Activated CD4-positive, alpha-beta memory T cell treated with anti-CD3 and anti-CD28 coated beads, Interleukin-2, amount 10 ng/mL, durations not matched to agents 7 days and 5 days (primary cell): ENCODE results near the gene MMP20. TPM values are rescaled to one million over a fixed set of nuclear protein-coding genes. Genes with fewer than 3 reads are reported as not detected.

Experiments used
- CTCF ChIA-PET: fragments of 350-600 bp; sonication (Branson Sonifier 250); formaldehyde crosslinking; loops from one replicate; lab custom pipeline; 2021; ENCODE audit warnings: antibody characterized with exemption, inconsistent platforms; lab: Charles Lee
- POLR2A ChIA-PET: fragments of 350-600 bp; sonication (Branson Sonifier 250); formaldehyde crosslinking; loops from one replicate; lab custom pipeline; 2021; ENCODE audit warnings: antibody characterized with exemption; lab: Charles Lee
- DNase-seq: peaks from one replicate; pipeline ENCODE4 v3.0.0-alpha.2; 2020
- H3K27ac Mint-ChIP-seq: one replicate; pipeline ENCODE4 v1.8.0; 2021; ENCODE audit warnings: mild to moderate bottlenecking, mixed read lengths
- H3K27me3 Mint-ChIP-seq: one replicate; pipeline ENCODE4 v1.8.0; 2021; ENCODE audit warnings: mixed read lengths
- H3K36me3 Mint-ChIP-seq: one replicate; pipeline ENCODE4 v1.8.0; 2021; ENCODE audit warnings: low read depth, mixed read lengths
- H3K4me1 Mint-ChIP-seq: one replicate; pipeline ENCODE4 v1.8.0; 2021; ENCODE audit warnings: mixed read lengths
- H3K4me3 Mint-ChIP-seq: one replicate; pipeline ENCODE4 v1.8.0; 2021; ENCODE audit warnings: mild to moderate bottlenecking, mixed read lengths
- H3K9me3 Mint-ChIP-seq: one replicate; pipeline ENCODE4 v1.8.0; 2021; ENCODE audit warnings: mixed read lengths
- total RNA-seq, 2 experiments: library from RNA; stranded (reverse); gene quantifications; one replicate each; pipeline ENCODE4 v1.2.3, GENCODE V29; 2021

The MMP20 gene
- total RNA-seq, 2 experiments from 2014 or later = not detected

DNA sequence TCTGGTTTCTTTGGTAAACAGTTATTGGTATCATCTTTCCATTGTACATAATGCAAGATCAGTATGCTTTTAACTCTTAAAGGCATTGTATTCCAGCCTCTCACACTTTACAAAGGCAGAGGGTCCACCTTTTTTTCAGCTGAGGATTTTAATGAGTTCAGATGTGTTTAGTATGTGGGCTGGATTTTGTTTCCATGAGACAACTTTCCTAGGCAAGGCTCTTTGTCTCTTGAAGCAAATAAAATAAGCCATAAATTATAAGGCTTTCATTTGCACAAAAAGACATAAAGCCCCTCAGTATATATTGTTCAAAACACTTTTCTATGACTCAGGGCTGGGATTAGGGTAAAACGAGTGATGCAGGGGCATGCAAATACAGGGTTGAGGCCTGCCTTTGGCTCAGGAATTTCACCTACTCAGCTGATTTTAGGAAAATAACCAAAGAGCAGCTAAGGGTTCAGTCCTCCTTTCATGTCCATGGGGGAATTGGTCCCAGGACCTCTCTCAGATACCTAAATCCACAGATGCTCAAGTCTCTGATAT lies 7.6 kb downstream of the MMP20 start:
- H3K4me1 Mint-ChIP-seq = no peaks in the 10 kb centered on the region
- no peak for DNase-seq
- ChIA-PET CTCF (interaction anchor here (1.1 to 1.2 kb wide), 2 partner anchors 49 to 276 kb away, joined by 3 to 4 read pairs; no protein-coding TSS in a partner anchor), POLR2A (no interaction called here)
- H3K9me3 Mint-ChIP-seq = no peaks in the 10 kb centered on the region
- H3K27ac Mint-ChIP-seq = no peak overlapping the region
- no peak overlapping the region for H3K4me3 Mint-ChIP-seq
- H3K36me3 Mint-ChIP-seq = no peaks in the 10 kb centered on the region
- H3K27me3 Mint-ChIP-seq = peaks cover 7% of the 10 kb centered on the region

DNA sequence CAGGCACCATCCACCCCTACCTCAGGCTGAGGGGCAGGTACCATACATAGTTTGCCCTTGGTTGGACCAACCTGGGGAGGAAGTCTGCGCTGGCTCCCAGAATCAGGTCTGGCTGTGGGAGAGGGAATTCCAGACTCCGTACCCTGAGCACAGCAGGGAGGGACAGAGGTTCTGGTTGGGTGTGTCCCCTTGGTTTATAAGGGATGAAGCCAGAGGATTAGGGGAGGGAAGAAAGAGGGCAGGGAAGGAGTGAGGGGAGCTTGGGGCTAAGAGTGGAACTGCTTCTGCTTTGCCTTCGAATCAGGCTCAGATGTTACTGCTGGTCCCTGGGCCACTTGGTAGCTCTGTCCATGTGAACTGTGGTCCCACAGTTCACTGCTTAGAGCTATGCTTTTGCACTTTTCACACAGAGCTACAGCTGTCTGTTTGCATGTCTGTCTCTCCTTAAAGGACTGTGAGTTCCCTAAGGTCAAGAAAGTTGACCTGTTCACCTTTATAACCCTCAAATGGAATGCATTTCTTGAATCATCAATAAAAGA lies 9.2 kb downstream of the MMP20 start:
- Mint-ChIP-seq H3K27me3 (peaks cover 7% of the 10 kb centered on the region), H3K27ac (no peak overlapping the region), H3K9me3 (no peaks in the 10 kb centered on the region), H3K36me3 (no peaks in the 10 kb centered on the region), H3K4me1 (peaks cover 8% of the 10 kb centered on the region), H3K4me3 (no peak overlapping the region)
- no peak for DNase-seq
- CTCF ChIA-PET = interaction anchor here (0.6 to 0.7 kb wide), 2 partner anchors 51 to 380 kb away, joined by 3 read pairs; no protein-coding TSS in a partner anchor
- POLR2A ChIA-PET = no interaction called here

DNA sequence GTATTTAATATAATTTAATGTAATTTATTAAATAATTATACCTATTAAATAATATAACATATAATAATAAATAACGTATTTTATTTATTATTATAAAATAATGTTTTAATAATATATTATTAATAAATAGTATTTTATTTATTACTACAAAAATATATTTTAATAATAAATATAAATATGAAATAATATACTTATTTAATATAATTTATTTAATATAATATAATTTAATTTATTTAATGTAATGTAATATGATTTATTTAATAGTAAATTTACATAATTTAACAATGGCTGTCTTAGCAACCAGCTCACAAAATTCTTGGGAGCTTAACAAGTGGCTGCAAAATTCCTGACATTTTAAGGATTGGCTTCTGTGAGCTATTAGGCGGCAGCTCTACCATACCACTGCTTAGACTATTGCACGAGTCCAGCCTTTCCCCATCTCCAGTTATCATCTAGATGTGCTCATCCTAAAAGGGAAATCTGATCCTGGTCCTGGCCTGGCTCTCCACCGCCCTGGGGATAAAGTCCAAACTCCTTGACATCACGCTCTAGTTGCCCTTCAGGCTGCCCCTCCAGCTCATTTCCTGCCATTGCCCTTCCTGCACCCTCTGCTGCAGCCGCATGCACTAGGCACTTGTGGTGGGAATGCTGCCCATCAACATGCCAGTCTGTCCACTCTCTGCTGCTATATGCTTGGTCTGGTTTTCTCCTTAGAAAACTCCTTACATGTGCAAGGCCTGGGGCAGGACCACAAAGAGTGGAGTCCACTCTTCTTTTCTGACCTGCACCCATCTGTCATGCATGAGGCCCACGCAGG lies 9.8 kb downstream of the MMP20 start:
- Mint-ChIP-seq H3K27me3 (peaks cover 7% of the 10 kb centered on the region), H3K27ac (no peak overlapping the region)
- CTCF ChIA-PET = interaction anchor here (0.6 to 3.3 kb wide), 5 partner anchors 9 to 273 kb away, joined by 4 to 34 read pairs (median 15); no protein-coding TSS in a partner anchor

DNA sequence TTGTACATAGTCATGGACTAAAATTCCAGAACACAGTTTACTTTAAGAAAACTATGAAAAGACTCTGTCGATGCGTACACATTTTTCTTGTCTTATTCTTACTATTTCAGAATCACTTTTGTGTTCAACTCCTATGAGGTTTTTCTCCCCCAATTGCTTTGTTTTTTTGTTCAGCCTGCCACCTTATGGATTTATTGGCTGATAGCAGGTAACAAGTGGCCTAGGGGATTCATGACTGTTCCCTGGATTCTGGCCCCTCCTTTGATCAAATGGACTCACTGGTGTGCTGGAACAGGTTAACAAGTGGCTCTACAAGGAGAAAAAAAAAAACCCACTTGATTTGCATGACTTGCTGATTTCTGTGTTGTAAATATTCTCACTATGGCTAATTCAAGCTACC lies 10.6 kb downstream of the MMP20 start:
- Mint-ChIP-seq H3K9me3 (no peaks in the 10 kb centered on the region), H3K4me3 (no peak overlapping the region), H3K27me3 (peaks cover 5% of the 10 kb centered on the region), H3K36me3 (no peaks in the 10 kb centered on the region), H3K4me1 (peaks cover 9% of the 10 kb centered on the region), H3K27ac (no peak overlapping the region)
- ChIA-PET CTCF (interaction anchor here (0.6 to 3.3 kb wide), 11 partner anchors 8 to 327 kb away, joined by 3 to 34 read pairs (median 15); no protein-coding TSS in a partner anchor), POLR2A (interaction anchor here (1.3 kb wide), 1 partner anchor 272 kb away, joined by 4 read pairs; no protein-coding TSS in a partner anchor)
- no peak for DNase-seq

More for the DNA sequence above, 9.8 kb downstream of the MMP20 start:
- H3K9me3 Mint-ChIP-seq = no peaks in the 10 kb centered on the region
- H3K4me1 Mint-ChIP-seq = peaks cover 9% of the 10 kb centered on the region
- POLR2A ChIA-PET = no interaction called here
- H3K36me3 Mint-ChIP-seq = no peaks in the 10 kb centered on the region
- DNase-seq = no peak
- H3K4me3 Mint-ChIP-seq = no peak overlapping the region

DNA sequence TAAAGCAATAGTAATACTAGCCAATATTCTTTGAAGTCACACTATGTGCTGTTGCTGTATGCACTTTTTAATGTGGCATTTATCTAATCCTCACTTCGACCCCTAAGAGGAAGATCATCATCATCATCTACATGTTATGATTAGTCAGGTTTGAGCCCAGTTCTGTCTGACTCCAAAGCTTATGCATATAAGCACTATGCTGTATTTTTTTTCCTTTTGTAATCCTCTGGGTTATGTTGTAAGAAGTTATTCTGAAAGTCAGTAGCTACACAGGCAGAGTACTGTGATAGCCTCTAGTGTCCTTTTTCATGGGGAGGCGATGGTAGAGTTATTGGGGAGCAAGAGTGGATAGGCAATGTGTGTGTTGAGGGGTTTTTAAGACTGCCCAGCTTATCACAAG lies 11.1 kb downstream of the MMP20 start:
- Mint-ChIP-seq H3K4me3 (no peak overlapping the region), H3K4me1 (peaks cover 9% of the 10 kb centered on the region), H3K36me3 (no peaks in the 10 kb centered on the region), H3K27me3 (peaks cover 3% of the 10 kb centered on the region), H3K27ac (no peak overlapping the region), H3K9me3 (no peaks in the 10 kb centered on the region)
- CTCF ChIA-PET = interaction anchor here (0.8 to 3.3 kb wide), 15 partner anchors 9 to 334 kb away, joined by 3 to 34 read pairs (median 5); no protein-coding TSS in a partner anchor
- POLR2A ChIA-PET = interaction anchor here (1.3 kb wide), 1 partner anchor 272 kb away, joined by 4 read pairs; no protein-coding TSS in a partner anchor
- no peak for DNase-seq

DNA sequence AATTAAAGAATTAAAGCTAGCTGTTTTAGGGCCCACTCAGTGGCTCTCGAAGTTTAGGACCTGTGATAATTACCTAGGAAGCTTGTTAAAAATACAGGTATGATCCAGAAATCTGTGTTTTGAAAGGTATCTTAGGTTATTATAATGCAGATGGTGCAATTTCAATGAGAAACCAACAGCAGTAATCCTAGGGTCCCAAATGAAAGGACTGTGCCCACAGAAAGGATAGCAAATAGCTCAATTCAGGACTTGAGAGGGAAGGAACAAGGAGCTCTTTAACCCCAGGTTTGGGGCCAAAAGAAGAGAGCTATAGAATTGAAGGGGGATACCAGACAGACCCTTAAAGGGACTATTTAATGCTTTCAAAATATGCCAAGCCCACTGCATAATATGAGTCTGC lies 11.7 kb downstream of the MMP20 start:
- Mint-ChIP-seq H3K27me3 (peaks cover 1% of the 10 kb centered on the region), H3K4me1 (peaks cover 9% of the 10 kb centered on the region), H3K4me3 (no peak overlapping the region), H3K27ac (no peak overlapping the region), H3K9me3 (no peaks in the 10 kb centered on the region), H3K36me3 (no peaks in the 10 kb centered on the region)
- DNase-seq = no peak
- POLR2A ChIA-PET = interaction anchor here (1.2 to 1.3 kb wide), 2 partner anchors 118 to 271 kb away, joined by 3 to 4 read pairs; no protein-coding TSS in a partner anchor
- CTCF ChIA-PET = interaction anchor here (0.8 to 3.3 kb wide), 20 partner anchors 9 to 334 kb away, joined by 3 to 34 read pairs (median 5); partner anchors contain the start of gene MMP20

DNA sequence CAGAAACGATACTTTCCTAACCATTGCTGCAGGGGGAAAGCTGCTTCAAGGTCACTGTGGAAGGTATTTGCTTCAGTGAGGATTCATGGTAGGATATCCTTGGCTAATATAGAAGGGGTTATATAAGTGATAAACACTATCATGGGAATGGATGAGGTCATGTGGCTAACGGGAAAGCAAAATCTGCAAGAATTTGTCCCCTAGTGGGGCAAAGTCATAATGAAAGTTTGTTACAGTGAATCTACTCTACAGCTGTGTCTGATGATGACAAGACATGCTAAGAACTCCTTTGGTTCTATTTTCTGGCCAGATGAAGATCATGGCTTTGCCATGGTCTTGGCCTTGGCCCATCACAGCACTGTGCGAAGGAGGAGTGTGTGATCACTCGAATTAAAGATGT lies 13.8 kb downstream of the MMP20 start:
- peaks cover 2% of the 10 kb centered on the region for H3K27me3 Mint-ChIP-seq
- peaks cover 9% of the 10 kb centered on the region for H3K4me1 Mint-ChIP-seq
- no peaks in the 10 kb centered on the region for H3K9me3 Mint-ChIP-seq
- no peak for DNase-seq
- no peak overlapping the region for H3K27ac Mint-ChIP-seq
- H3K36me3 Mint-ChIP-seq = no peaks in the 10 kb centered on the region
- H3K4me3 Mint-ChIP-seq = no peak overlapping the region
- ChIA-PET POLR2A (no interaction called here), CTCF (interaction anchor here (1.1 to 1.3 kb wide), 3 partner anchors 31 to 269 kb away, joined by 3 to 4 read pairs (median 3); no protein-coding TSS in a partner anchor)

DNA sequence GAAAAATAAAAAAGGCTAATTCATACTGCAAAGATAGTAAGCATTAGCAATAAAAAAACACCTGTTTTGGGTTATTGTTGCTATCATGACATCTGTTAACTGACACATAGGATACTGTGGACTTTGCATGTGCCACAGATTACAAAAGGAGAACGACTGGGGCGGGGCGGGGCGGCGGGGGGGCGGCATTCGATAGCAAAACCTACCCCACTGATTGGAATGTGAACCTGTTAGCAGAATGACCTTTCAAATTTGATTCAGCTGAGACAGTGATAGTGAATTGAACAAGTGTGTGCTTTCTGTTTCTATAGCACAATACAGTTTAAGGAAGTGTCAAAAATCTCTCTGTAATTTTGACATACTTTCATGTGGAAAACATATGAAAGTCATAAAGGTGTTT lies 14.9 kb downstream of the MMP20 start:
- no peaks in the 10 kb centered on the region for H3K36me3 Mint-ChIP-seq
- no peaks in the 10 kb centered on the region for H3K9me3 Mint-ChIP-seq
- ChIA-PET POLR2A (no interaction called here), CTCF (no interaction called here)
- H3K4me3 Mint-ChIP-seq = no peak overlapping the region
- no peak for DNase-seq
- H3K27ac Mint-ChIP-seq = no peak overlapping the region
- peaks cover 9% of the 10 kb centered on the region for H3K4me1 Mint-ChIP-seq
- H3K27me3 Mint-ChIP-seq = peaks cover 3% of the 10 kb centered on the region

DNA sequence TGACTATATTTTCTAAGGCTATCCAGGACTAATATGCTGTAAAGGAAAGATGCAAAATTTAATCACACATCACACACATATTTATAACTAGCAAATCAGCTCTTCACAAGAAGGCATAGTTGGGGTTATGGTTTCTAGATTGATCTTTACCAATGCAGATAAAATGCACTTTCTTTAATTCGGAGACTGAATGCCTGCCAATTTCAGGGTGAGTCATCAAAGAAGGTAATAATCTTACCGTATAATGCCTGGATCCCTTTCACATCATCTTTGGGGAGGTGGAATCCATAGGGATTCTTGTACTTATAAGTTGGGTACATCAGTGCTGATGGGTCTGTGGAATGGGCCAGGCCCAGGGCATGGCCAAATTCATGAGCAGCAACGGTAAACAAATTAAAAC lies 16.4 kb downstream of the MMP20 start:
- peaks cover 3% of the 10 kb centered on the region for H3K27me3 Mint-ChIP-seq
- no peaks in the 10 kb centered on the region for H3K36me3 Mint-ChIP-seq
- H3K4me3 Mint-ChIP-seq = no peak overlapping the region
- DNase-seq = no peak
- H3K9me3 Mint-ChIP-seq = no peaks in the 10 kb centered on the region
- ChIA-PET CTCF (interaction anchor here (1.7 kb wide), 1 partner anchor 58 kb away, joined by 4 read pairs; no protein-coding TSS in a partner anchor), POLR2A (no interaction called here)
- no peak overlapping the region for H3K27ac Mint-ChIP-seq
- H3K4me1 Mint-ChIP-seq = peaks cover 9% of the 10 kb centered on the region

DNA sequence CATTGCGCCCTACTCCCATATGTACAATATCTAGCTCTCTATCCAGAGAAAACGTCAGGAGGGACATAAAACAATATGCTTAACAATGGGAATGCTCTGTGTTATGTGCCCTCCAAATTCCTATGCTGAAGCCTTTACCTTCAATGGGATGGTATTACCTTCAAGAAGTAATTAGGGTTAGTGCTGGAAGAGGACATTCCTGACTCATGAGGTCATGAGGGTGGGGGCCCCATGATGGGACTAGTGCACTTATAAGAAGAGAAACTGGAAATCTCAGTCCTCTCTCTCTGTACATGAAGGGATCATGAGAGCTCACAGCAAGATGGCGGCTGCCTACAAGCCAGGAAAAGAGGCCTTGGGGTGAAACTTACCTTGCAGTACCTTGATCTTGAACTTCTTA lies 20.3 kb downstream of the MMP20 start:
- Mint-ChIP-seq H3K4me1 (peaks cover 8% of the 10 kb centered on the region), H3K36me3 (no peaks in the 10 kb centered on the region), H3K9me3 (no peaks in the 10 kb centered on the region), H3K27me3 (peaks cover 3% of the 10 kb centered on the region), H3K4me3 (no peak overlapping the region), H3K27ac (no peak overlapping the region)
- CTCF ChIA-PET = interaction anchor here (1.1 kb wide), 1 partner anchor 62 kb away, joined by 4 read pairs; no protein-coding TSS in a partner anchor
- no peak for DNase-seq
- POLR2A ChIA-PET = no interaction called here

DNA sequence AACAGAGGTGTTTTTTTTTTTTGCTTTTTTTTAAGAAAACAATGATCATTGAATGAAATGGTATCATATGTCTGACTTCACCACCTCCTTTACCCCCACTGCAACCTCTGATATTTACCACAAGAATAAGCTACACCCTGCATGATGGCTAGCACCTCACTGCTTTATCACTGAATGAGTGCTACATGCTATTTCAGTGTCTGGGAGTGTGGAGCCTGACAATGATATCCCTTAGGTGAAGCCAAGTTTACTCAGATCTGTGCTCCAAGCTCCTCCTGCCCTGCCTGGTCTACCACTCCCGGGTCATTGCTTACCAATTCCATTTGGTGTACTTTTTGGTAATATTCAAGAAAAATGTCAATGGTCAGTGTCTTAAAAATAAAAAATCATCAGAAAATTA lies 21.1 kb downstream of the MMP20 start:
- no peak overlapping the region for H3K4me3 Mint-ChIP-seq
- ChIA-PET CTCF (interaction anchor here (1.1 kb wide), 1 partner anchor 63 kb away, joined by 4 read pairs; no protein-coding TSS in a partner anchor), POLR2A (no interaction called here)

DNA sequence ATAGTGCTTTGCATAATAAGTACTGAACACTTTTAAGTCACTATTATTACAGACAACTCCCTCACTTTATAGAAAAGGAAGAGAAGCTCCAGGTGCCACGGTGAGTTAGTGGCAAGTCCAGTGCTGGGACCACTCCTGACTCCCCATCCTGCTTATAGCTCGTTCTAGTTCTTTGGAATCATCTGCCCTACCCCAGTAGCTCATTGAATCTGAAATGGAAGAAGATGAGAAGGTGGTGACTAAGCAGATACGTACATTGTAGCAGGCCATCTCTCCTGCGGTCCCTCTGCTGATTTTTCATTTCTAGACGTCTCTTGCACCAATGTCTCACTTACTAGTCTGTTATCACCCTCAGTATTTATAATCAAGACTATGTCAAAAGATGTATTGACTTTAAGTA lies 21.6 kb downstream of the MMP20 start:
- peaks cover 3% of the 10 kb centered on the region for H3K27me3 Mint-ChIP-seq
- no peak overlapping the region for H3K27ac Mint-ChIP-seq
- CTCF ChIA-PET = interaction anchor here (0.7 kb wide), 1 partner anchor 9 kb away, joined by 3 read pairs; no protein-coding TSS in a partner anchor
- H3K4me3 Mint-ChIP-seq = no peak overlapping the region
- peaks cover 17% of the 10 kb centered on the region for H3K4me1 Mint-ChIP-seq
- H3K9me3 Mint-ChIP-seq = no peaks in the 10 kb centered on the region
- DNase-seq = no peak
- no peaks in the 10 kb centered on the region for H3K36me3 Mint-ChIP-seq
- POLR2A ChIA-PET = no interaction called here

More for the DNA sequence above, 21.1 kb downstream of the MMP20 start:
- Mint-ChIP-seq H3K27me3 (peaks cover 3% of the 10 kb centered on the region), H3K27ac (no peak overlapping the region), H3K9me3 (no peaks in the 10 kb centered on the region), H3K4me1 (peaks cover 16% of the 10 kb centered on the region), H3K36me3 (no peaks in the 10 kb centered on the region)
- DNase-seq = no peak
